ENCODE measurements around the gene GRM1.

GRM1 gene

DNA sequence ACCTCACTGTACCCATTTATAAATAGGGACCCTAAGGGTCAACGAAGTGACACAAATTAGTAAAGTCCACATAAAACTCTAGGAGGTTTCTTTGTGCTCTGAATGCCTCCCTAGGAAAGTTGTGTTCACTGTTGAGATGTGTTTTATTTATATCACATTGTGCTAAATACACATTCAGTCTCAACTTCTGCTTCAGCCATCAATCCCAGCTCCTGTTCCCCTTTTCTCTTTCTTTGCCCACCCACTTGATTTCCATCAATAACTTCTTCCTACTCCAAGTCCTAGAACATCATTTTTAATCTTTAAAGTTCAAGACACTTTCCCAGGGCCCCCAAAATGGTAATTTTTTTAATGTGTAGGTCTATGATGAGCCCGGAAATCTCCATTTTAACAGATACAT is 306.5 kb downstream of the GRM1 start:
- DNase-seq (ENCODE audit: low read depth) = no peak

DNA sequence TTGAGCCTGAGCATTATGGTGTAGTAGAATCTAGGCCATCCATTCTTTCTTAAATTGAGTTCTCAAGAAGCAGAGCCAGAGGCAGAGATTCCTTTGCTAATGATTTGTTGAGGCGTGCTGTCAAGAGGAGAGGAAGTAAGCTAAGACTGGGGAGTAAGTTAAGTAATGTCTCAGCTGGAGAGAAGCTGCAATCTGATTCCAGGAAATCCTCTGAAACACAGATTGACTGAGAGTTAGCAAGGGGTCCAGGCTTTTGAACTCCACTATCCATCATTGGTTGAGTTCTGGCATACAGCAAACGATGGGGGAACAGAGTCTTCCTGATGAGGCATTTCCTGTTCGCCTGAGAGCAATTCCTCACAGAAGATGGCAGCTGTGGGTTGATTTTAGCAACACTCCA is 307.3 kb downstream of the GRM1 start:
- DNase-seq (ENCODE audit: low read depth) = no peak

DNA sequence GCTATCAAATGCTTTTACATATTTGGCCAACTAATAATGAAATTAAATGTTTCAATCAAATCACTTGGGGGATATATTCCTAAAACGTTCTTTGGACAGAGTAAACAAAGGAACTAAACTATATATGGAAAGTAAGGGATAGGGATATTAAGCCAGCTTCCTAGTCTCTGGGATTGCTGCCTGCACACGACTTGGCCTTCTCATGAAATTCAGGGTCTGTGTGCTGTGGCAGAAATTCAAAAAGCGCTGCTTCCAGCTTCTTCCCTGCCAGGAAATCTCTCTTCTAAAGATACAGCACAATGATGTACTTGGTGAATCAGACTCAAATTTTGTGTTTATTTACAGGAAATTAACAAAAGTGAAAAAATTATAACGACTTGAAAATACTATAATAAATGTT is 308.5 kb downstream of the GRM1 start:
- no peak for DNase-seq (ENCODE audit: low read depth)

DNA sequence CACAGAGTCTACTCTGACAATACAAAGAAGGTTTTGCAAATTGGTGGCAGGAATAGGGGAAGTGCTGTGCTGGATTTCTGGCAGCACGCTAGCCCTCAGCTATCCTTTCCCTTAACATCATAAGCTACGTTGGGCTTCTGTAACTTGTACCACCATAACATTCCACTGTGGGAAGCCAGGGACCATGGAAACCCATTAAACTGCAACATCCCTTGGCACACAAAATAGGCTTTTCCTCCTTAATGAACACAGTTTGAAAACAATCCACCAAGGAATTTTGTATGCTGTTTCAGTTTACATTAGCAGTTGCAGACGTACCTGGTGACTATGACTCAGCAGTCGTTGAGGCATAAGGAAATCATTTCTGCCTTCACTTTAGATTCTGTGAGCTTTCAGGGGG is 310.9 kb downstream of the GRM1 start:
- no peak for DNase-seq (ENCODE audit: low read depth)

DNA sequence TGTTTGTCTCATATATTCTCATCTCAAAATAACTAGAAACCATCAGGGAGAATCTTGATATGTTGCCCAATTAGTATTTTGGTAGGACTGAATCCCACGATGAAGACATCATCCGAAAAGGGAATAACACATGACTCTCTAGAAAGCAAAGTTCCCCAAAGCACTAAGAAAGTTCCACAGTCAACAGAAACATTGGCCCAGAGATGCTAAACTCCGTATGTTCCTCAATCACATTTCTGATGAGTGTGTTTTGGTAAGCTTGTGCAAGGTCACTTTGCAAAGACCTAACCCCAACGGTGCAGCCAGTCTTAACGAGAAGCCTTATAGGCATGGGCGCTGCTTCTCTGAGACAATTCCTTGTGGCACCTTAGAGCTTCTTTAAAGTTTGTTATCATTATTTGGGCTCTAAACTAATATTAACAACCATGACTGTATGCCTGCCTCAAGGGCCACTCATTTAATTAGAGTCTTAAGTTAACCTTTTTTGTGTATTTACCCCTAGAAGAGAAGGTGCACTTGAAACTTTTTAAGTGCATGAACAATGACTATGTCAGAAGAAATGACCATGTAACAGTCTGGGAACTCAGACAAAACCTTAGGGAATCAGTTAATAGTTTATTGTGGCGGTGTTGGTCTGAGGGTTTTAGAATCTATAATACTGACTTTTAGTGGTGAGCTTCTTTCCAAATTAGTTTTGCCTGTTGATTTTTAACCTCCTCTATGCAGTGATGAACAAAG is 312.8 kb downstream of the GRM1 start:
- no peak for DNase-seq (ENCODE audit: low read depth)

DNA sequence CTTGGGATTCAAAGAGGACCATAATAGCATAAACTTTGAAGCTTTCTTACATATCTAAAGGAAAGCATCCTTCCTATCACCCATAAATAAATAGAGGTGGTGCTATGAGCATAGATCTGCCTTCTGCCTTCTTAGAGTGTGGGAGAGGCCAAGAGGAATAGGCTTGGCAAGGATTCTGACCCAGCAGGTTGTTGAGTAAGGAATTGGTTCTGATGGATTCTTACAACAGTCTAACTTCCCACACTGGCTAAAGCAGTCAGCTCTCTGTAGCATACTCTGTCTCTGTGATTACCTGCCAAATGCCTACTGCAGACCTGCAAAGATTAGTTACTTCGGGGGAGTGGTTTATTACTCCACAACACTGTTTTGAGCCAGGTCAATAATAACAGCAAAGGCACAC is 316.7 kb downstream of the GRM1 start:
- DNase-seq (ENCODE audit: low read depth) = no peak

DNA sequence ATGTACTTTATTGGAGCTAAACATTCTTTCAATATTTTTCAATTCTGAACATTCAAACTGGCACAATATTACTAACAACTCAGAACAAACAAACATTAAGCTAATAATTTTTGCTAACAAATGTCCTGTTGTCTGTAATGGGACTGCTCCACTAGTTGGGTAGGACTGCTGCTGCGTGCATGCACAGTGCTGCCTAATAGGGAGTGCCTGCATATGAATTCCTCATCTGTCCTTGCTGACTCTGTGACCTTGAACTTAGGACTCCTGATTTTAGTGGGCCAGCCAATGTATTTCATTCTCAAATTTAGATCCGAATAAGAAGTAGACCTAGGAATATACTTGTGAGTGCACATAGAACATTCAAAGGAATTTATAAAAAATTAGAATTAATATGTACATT is 318.2 kb downstream of the GRM1 start:
- no peak for DNase-seq (ENCODE audit: low read depth)

DNA sequence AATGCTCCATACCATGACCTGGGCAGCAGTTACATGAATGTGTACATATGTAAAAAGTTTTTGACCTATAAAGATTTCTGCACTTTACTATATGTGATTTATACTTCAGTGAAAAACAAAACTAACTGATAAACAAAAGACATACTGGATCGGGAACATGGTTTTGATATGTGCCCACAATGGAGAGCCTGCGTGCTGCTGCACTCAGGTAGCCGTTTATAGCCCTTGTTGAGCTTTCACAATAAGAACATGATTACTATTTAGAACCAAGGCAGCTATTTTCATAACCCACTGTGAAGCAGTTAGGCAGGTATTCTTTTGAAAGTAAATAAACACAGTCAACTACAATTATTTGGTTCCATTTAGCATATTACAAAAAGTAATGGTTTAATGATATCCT is 318.8 kb downstream of the GRM1 start:
- DNase-seq (ENCODE audit: low read depth) = no peak

DNA sequence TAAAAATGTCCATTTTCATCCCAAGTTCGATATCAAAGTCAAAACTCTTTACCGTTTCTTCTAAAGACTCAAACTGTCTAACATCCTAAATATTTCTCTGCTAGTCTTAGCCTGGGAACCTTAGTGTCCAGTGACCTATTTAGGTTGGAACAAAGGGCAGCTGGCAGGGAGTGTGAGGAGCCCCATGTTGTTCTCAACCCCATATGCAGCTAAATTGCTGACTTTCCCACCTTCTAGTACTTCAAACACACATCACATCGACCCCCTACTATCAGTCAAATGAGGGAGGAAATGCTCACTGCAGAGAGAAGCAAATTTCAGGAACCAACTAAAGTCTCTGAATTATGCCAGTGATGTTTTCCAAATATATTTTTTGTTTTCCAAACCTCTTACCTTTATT is 322.2 kb downstream of the GRM1 start:
- DNase-seq (ENCODE audit: low read depth) = no peak

DNA sequence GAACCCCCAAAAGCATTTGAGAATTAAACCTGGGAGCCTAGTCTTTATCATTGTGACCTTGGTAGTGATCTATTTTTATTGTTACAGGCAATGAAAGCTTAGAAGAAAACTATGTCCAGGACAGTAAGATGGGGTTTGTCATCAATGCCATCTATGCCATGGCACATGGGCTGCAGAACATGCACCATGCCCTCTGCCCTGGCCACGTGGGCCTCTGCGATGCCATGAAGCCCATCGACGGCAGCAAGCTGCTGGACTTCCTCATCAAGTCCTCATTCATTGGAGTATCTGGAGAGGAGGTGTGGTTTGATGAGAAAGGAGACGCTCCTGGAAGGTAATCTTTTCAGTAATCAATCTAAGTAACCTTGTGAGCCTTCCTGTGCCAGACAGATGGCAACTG is 323.3 kb downstream of the GRM1 start:
- DNase-seq (ENCODE audit: low read depth) = no peak

DNA sequence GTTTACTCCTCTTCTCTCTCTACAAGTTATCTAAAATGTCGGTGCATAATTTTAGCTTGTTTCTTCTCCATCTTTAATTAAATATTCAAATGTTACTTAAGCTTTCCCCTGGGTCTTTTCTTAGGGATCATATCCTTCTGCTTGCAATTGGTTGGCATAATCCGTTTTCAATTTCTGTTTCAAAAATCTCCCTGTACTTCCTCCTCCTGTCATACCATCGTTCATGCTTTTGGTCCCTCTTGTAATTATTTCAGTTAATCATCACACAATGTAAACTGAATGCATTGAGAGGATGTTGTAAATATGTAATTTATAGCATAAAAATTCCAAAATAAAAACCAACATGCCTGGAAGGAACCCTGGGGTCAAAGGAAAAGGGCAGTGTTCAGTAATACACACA is 325.6 kb downstream of the GRM1 start:
- DNase-seq (ENCODE audit: low read depth) = no peak

DNA sequence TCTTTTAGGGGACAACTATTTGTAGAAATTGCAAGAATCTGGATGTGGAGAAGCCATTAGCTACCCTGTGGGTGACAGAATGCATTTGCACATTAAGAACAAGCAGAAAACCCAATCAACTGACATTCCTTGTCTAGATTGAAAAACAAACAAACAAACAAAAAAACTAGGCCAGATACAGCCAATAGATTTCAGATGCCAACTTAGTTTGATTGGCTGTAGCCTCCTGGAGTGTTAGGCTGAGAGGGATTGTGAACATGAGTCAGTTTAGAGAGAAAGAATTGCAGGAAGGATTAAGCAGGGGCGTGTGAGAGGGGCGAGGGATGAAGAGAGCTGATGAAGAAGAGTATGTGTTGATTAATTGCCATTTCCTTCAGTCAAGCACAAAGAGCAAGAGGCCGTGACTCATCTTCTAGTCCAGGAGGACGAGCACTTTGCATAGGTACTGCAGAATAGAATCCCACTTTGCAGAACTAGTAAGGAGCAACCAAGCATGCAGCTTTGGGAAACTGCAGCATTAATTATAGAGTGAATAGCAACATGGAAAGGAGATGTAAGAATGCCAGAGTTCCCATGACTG is 326.7 kb downstream of the GRM1 start:
- no peak for DNase-seq (ENCODE audit: low read depth)

DNA sequence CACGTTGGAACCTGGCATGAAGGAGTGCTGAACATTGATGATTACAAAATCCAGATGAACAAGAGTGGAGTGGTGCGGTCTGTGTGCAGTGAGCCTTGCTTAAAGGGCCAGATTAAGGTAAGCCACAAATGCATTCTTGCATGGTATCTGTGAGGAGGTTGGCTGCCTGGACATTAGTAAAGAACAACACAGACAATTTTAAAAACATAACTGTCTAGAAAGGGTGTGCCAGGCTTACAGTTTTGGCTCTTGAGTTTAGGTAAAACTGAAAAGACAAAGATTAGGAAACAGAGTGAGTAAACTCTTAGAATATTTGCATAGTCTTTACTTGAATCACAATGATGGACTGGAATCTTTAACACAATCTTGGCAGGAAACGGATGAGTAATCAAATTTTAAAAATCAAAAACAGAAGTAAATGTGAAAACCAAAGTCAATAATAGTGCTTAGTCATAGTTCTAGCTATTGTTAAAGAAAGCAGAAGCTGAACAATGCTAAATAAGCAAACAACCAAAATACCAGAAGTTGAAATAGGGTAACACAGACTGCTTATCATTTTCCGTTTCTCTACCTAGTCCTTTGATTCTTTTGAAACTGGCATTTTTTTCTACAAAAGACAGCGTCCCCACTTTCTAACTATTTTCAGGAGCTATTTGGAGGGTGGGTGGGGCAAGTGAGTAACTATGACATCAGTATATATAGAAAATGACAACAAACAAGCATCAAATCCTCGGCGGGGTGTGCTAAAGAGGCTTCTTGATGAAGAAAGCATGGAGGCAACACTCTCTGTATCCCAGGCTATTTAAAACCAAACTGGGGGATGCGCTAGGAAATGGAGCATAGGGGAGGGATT is 328.9 kb downstream of the GRM1 start:
- DNase-seq (ENCODE audit: low read depth) = no peak

DNA sequence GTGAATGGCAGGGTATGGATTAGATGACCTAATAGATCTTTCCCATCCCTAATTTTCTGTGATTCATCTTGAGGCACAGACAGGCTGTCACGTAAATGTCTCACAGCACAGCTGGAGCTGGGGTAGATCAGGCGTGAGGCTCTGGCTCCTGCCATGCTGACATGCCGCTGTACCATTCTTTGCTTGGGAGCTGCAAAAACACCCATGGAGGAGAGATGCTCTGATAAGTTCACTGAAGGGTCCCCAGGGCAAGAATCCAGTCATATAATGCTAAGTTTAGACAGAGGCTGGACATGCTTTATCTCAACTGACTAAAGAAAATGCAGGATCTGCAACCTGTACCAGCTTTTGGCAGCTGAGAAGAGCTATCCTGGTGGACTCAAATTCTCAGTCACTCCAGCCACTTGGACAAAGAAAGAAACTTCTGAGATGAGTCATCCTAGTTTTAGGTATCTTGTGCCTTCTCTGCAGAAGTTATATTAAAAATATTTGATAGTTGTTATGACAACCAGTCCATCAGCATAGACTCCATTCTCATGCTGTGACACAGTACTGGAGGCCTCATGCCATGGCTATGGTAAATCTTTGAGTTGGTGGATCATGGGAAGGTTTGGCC is 329.7 kb downstream of the GRM1 start:
- DNase-seq (ENCODE audit: low read depth) = no peak

DNA sequence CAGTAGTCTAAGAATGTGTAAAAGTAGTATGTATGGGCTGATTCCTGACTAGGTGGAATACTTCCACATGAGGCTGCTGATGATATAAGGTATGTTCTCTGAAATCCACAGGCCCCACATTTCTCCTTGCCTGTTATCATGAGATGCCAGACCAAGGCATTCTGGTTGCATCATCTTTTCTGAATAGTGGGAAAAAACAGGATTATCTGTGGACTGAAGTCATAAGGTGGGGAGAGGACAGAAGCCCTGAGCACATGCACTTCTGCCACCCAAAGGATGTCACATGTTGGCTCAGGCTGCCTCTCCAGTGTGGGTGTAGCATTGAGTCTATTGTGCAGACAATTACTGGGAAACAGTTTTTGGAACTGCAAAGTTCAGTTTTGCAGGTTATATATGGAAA is 330.3 kb downstream of the GRM1 start:
- no peak for DNase-seq (ENCODE audit: low read depth)

DNA sequence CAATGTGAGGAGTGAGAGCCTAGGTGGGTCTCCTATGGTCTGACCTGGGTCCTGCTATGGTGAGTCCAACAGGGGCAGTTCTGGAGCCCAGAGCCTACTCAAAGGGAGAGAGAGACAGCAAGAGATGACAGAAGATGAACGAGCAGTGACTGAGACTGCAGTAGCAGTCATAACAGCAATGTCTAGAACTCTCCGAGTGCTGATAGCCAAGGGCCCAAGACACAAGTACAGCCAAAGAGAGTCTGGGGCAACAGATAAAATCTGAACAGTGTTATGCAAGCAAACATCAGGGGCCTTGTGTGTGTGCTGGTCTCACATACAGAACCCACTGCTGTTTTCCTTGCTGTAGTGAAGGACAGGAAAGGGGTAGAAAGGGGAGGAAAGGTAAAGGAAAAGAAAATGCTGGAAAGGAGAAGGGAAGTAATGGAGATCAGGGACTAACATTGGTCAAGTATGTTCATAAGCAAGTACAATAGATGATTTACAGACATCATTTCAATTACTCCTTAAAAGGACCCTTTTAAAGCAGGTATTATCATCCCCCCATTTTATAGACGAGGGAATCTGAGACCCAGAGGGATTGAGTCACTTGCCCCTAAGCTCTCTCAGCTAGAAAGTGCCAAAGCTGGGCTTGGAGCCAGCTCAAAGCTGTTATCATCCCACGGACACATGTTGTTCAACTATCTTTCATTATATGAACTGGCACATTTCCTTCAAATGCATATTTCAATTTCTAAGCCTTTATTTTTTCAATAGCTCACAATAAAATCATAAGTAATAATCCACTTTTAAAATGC is 332.5 kb downstream of the GRM1 start:
- no peak for DNase-seq (ENCODE audit: low read depth)

DNA sequence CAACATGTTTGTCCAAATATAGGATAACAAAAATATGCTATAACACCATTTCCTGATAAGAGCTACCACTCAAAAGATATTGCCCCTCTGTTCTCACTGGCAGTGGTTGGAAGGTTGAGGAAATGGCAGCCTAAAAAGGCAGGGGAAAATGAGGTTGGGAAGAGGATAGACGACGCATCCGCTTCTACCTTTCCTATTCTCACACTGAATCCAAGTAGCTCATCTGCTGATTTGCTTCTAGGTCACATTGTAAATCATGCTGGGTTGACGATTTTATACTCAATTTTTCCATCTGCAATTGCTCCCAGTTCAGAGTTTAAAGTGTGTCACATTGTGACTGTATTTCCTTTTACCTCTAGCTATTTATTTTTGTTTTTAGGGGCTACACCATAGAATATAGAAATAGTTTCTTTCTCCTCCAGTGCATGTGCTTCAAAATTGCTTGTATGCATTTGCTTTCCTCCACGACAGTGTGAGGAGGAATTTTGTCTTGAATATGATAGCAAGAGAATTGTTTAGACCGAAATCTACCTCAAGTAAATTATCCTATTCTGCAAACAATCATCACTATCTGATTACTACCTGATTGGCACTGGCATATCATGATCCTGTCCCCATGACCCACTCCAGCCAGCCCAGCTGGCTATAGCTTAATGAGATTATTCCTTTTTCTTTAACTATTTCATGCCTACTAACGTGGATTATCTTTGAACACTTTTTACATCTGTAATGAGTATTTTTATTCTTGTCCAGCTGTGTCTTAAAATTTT is 335.2 kb downstream of the GRM1 start:
- no peak for DNase-seq (ENCODE audit: low read depth)

DNA sequence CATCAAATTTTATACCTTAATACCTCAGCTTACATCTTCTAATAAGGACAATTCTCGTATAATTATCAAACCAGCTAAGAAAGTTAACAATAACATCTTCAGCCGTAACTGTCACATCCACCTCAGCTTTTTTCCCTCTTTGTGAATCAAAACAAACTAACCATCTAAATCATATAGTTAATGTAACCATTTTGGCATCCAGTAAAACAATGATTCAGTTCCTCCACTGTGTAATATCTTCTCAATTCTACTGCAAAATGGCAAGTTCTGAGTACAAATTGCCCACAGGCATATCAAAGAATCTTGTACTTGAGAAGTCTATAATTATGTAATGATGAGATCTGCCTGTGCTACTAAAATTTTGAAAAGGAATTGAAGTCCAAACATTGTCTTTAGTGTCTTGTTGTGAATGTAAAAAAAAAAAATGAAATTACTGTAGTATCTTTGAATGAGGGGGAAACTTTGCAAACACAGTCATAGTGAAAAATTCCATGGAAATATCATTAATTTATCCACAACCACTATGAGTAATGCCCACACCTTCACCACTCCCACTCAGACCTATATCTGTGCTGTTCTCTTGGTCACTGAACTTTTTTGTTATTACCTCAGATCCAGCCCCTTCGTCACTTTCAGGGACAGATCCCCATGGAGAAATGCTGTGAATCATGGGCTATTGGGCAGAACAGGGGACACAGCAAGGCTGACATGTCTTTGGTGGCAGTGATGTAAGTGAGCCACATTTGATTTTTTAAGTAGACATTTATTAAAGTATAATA is 336.1 kb downstream of the GRM1 start:
- DNase-seq (ENCODE audit: low read depth) = no peak

DNA sequence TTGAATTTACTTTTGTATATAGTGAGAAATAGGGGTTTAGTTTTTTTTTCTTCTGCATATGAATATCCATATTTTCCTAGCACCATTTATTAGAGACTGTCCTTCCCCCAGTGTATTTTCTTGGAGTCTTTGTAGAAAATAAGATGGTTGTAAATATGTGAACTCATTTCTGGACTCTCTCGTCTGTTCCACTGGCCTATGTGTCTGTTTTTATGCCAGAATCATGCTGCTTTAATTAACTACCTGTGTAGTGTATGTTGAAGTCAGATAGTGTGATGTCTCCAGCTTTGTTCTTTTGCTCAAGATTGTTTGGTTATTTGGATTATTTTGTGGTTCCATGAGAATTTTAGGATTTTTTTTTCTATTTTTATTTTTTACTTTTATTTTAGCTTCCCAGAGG is 338.2 kb downstream of the GRM1 start:
- DNase-seq (ENCODE audit: low read depth) = no peak

DNA sequence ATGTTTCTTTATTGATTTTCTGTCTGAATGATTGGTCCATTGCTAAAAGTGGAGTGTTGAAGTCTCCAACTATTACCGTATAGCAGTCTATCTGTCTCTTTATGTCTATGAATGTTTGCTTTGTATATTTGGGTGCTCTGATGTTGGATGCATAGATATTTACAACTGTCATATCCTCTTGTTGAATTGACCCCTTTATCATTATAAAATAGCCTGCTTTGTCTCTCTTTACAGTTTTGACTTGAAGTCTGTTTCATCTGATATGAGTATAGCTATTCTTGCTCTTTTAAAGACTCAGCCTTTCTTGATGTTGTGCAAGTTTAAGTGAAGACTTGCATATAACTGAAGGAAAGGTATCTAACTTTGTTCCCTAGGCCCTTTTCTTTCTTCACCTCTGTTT is 341.0 kb downstream of the GRM1 start:
- no peak for DNase-seq (ENCODE audit: low read depth)

DNA sequence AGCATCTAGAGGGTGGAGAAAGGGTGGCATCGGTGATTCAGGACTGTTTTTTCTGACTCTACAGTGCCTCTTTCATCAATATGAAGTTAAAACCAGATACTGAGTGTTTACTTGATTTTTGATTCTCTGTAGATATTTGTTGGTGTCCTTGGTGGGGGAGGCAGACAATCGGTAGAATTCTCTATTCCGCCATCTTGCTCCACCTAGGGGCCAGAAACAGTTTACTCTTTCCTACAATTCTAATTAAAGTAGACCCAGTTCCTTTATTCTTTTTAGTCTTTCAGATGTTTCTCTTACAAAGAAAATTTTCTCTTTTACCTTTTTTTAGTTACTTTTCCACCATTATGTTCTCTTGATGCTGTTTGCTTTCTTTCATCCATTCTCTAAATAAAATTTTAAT is 352.6 kb downstream of the GRM1 start:
- no peak for DNase-seq (ENCODE audit: low read depth)

All from stimulated activated CD8-positive, alpha-beta memory T cell treated with anti-CD3 and anti-CD28 coated beads, Interleukin-12 subunit alpha, Interleukin-12 subunit beta, amount 100 ng/mL, for 1 hour (primary cell).